B cell (primary cell): ENCODE results near the gene KRTAP2-2. TPM values are rescaled to one million over a fixed set of nuclear protein-coding genes. Genes with fewer than 3 reads are reported as not detected.

Experiments
- ATAC-seq: fragments of 200-7000 bp; cut with Tn5 transposase; one replicate; pipeline ENCODE4 v1.10.0; 2021; ENCODE audit warnings: low read depth, mild to moderate bottlenecking, moderate number of reproducible peaks, moderate library complexity
- CTCF ChIA-PET: fragments of 350-600 bp; sonication (Branson Sonifier 250); formaldehyde crosslinking; loops from one replicate; lab custom pipeline; 2021; ENCODE audit warnings: antibody characterized with exemption, inconsistent platforms; lab: Charles Lee
- POLR2A ChIA-PET: fragments of 350-600 bp; sonication (Branson Sonifier 250); formaldehyde crosslinking; loops from one replicate; lab custom pipeline; 2021; ENCODE audit warnings: antibody characterized with exemption; lab: Charles Lee
- DNase-seq: peaks from one replicate; pipeline ENCODE4 v3.0.0; 2013
- H2AFZ ChIP-seq: 2 replicates; pipeline ENCODE4 v1.6.1; 2012; ENCODE audit warnings: mild to moderate bottlenecking, low read depth, low read length; ENCODE audit not compliant: insufficient read depth, poor library complexity, severe bottlenecking
- H3K27ac ChIP-seq, 2 donors: 1 replicate in 1 of 2; 2 replicates in 1 of 2; pipeline ENCODE4 v1.5.1; 2012 to 2013; ENCODE audit warnings: low read length in 2 of 2, mild to moderate bottlenecking in 2 of 2, moderate library complexity in 1 of 2
- H3K27me3 ChIP-seq, 4 experiments: fragments of 200-600 bp in 1 of 4; sonication (generic) in 1 of 4; replicated peaks in 1 of 4; 1 replicate in 2 of 4; 2 replicates in 2 of 4; pipeline versions ENCODE4 v1.6.1 to v1.7.0; 2013 to 2016; ENCODE audit warnings: low read length in 3 of 4, mild to moderate bottlenecking in 2 of 4, mixed read lengths in 1 of 4, moderate library complexity in 1 of 4; ENCODE audit not compliant: insufficient read depth in 4 of 4, control insufficient read depth in 3 of 4; ENCODE audit errors: control extremely low read depth in 1 of 4
- H3K36me3 ChIP-seq, 2 experiments: replicated peaks in 1 of 2; 1 replicate in 1 of 2; 2 replicates in 1 of 2; pipeline versions ENCODE4 v1.6.1 to v1.7.1; 2013; ENCODE audit warnings: low read length in 1 of 2; ENCODE audit not compliant: insufficient read depth in 2 of 2, control insufficient read depth in 1 of 2; ENCODE audit errors: control extremely low read depth in 1 of 2, extremely low read depth in 1 of 2
- H3K4me1 ChIP-seq, 2 donors: fragments of 200-600 bp in 1 of 2; sonication (generic) in 1 of 2; 1 replicate in 1 of 2; 2 replicates in 1 of 2; pipeline versions ENCODE4 v1.5.1 to v1.6.1; 2013 to 2017; ENCODE audit warnings: low read length in 2 of 2; ENCODE audit not compliant: control insufficient read depth in 2 of 2, insufficient read depth in 2 of 2
- H3K4me2 ChIP-seq: replicated peaks from 2 replicates; pipeline ENCODE3; 2012; ENCODE audit warnings: mild to moderate bottlenecking, low read depth, low read length; ENCODE audit not compliant: poor library complexity, severe bottlenecking
- H3K4me3 ChIP-seq, 5 experiments: fragments of 200-600 bp in 1 of 5; sonication (generic) in 1 of 5; 1 replicate in 3 of 5; 2 replicates in 2 of 5; pipeline versions ENCODE4 v1.5.1 to v1.7.0; 2011 to 2016; ENCODE audit warnings: low read length in 4 of 5, mild to moderate bottlenecking in 4 of 5, low read depth in 2 of 5, control low read depth in 1 of 5, moderate library complexity in 1 of 5; ENCODE audit not compliant: insufficient read depth in 1 of 5; ENCODE audit errors: control extremely low read depth in 1 of 5, extremely low read depth in 1 of 5
- H3K79me2 ChIP-seq: fragments of 200-600 bp; sonication (generic); one replicate; pipeline ENCODE4 v1.6.0; 2016; ENCODE audit warnings: low read length; ENCODE audit not compliant: control insufficient read depth, insufficient read depth
- H3K9ac ChIP-seq: fragments of 200-600 bp; sonication (generic); 2 replicates; pipeline ENCODE4 v1.6.1; 2017; ENCODE audit warnings: mild to moderate bottlenecking, low read length, moderate library complexity
- H3K9me3 ChIP-seq, 3 donors: one replicate each; pipeline versions ENCODE4 v1.6.1 to v1.7.1; 2013; ENCODE audit warnings: low read length in 2 of 3; ENCODE audit not compliant: control insufficient read depth in 2 of 3, insufficient read depth in 1 of 3; ENCODE audit errors: control extremely low read depth in 1 of 3
- H4K20me1 ChIP-seq: 2 replicates; pipeline ENCODE4 v1.6.0; 2012; ENCODE audit warnings: mild to moderate bottlenecking, low read length; ENCODE audit not compliant: insufficient read depth, control insufficient read depth, poor library complexity, severe bottlenecking
- H3K27ac Mint-ChIP-seq: one replicate; pipeline ENCODE4 v1.8.0; 2021; ENCODE audit warnings: mixed read lengths
- H3K27me3 Mint-ChIP-seq: one replicate; pipeline ENCODE4 v1.8.0; 2021; ENCODE audit warnings: mixed read lengths
- H3K4me1 Mint-ChIP-seq: one replicate; pipeline ENCODE4 v1.8.0; 2021; ENCODE audit warnings: mixed read lengths
- H3K4me3 Mint-ChIP-seq: one replicate; pipeline ENCODE4 v1.8.0; 2021; ENCODE audit warnings: mixed read lengths
- H3K9me3 Mint-ChIP-seq: one replicate; pipeline ENCODE4 v1.8.0; 2022; ENCODE audit warnings: mixed read lengths; ENCODE audit not compliant: insufficient read depth
- EZH2 ChIP-seq: IDR thresholded peaks from 2 replicates; pipeline ENCODE4 v1.6.1; 2012; ENCODE audit warnings: borderline replicate concordance, low read depth, mild to moderate bottlenecking, moderate library complexity, low read length; ENCODE audit not compliant: insufficient read depth, poor library complexity, severe bottlenecking
- WGBS: methylation state at CpG from one replicate; pipeline ENCODE4 v1.1.5; 2013; ENCODE audit warnings: missing lambda C conversion rate; ENCODE audit not compliant: insufficient coverage; 5-methylcytosine and 5-hydroxymethylcytosine counted together
- intact Hi-C: fragments of 100-400 bp; cut with micrococcal nuclease; formaldehyde crosslinking; loops from one replicate; pipeline ENCODE4 v1.10.0; 2022
- polyA plus RNA-seq: library from polyadenylated mRNA; depleted of rRNA; stranded (reverse); fragments of >200 nt; gene quantifications from 2 replicates; pipeline ENCODE4 v1.2.3, GENCODE V29; 2012
- total RNA-seq, 2 donors: library from RNA; stranded (reverse); fragments of 120-200 nt in 1 of 2; gene quantifications; 1 replicate in 1 of 2; 2 replicates in 1 of 2; pipeline versions ENCODE4 v1.2.3 to v1.2.4, GENCODE V29; 2013 to 2022
- TF ChIP-seq, protein P1 (sequence below): fragments of 200-600 bp; IDR thresholded peaks from one replicate; pipeline ENCODE4 v1.8.0; 2022; ENCODE audit warnings: antibody characterized with exemption, mild to moderate bottlenecking

Gene KRTAP2-2
- total and polyA plus RNA-seq, 2 donors (not counting 1 experiment from before 2014, with no cell fraction given), result not detected

DNA sequence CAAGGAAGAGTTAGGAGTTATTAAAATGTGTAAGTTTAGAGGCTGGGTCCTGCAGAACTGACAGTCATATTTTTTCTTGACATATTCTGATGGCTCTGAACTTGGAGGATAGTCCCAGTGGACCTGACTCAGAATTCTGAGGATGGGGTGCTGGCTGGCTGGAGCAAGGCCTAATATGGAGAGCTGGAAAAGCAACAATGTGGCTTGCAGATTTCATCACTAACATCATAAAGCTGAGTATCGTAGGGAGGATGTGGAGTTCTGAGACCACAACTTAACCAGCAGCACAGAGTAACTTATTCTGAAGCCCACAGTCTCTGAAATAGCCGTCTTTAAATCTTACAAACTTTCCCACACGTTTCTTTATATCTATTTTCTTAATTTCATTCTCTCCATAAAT lies 30.3 kb downstream of the KRTAP2-2 start:
- Histone ChIP-seq H3K4me3 (no peak overlapping the region), H3K9me3 (peaks cover 0 to 5% (median 0%) of the 10 kb centered on the region in 3 donors), H3K27me3 (peaks cover 0 to 3% (median 2%) of the 10 kb centered on the region in 4 experiments), H3K79me2 (no peaks in the 10 kb centered on the region), H3K9ac (no peak overlapping the region), H4K20me1 (no peaks in the 10 kb centered on the region), H3K4me2 (no peak overlapping the region), H3K4me1 (no peaks in the 10 kb centered on the region), H3K36me3 (no peaks in the 10 kb centered on the region), H3K27ac (no peak overlapping the region), H2AFZ (no peak overlapping the region)
- Mint-ChIP-seq H3K4me1 (no peaks in the 10 kb centered on the region), H3K27me3 (peaks cover 62% of the 10 kb centered on the region), H3K27ac (no peak overlapping the region), H3K9me3 (peaks cover 11% of the 10 kb centered on the region), H3K4me3 (no peak overlapping the region)
- WGBS, result no CpG with 5 or more reads among the region's 3 CpGs
- TF ChIP-seq, protein P1, sequence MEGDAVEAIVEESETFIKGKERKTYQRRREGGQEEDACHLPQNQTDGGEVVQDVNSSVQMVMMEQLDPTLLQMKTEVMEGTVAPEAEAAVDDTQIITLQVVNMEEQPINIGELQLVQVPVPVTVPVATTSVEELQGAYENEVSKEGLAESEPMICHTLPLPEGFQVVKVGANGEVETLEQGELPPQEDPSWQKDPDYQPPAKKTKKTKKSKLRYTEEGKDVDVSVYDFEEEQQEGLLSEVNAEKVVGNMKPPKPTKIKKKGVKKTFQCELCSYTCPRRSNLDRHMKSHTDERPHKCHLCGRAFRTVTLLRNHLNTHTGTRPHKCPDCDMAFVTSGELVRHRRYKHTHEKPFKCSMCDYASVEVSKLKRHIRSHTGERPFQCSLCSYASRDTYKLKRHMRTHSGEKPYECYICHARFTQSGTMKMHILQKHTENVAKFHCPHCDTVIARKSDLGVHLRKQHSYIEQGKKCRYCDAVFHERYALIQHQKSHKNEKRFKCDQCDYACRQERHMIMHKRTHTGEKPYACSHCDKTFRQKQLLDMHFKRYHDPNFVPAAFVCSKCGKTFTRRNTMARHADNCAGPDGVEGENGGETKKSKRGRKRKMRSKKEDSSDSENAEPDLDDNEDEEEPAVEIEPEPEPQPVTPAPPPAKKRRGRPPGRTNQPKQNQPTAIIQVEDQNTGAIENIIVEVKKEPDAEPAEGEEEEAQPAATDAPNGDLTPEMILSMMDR, result no peak
- TF ChIP-seq EZH2, result no peak
- intact Hi-C loops, result no loop called here
- DNase-seq (no peak), ATAC-seq (no peak)
- CTCF ChIA-PET, result interaction anchor here (0.7 kb wide), 1 partner anchor 297 kb away, joined by 3 read pairs; no protein-coding TSS in a partner anchor
- POLR2A ChIA-PET, result no interaction called here

DNA sequence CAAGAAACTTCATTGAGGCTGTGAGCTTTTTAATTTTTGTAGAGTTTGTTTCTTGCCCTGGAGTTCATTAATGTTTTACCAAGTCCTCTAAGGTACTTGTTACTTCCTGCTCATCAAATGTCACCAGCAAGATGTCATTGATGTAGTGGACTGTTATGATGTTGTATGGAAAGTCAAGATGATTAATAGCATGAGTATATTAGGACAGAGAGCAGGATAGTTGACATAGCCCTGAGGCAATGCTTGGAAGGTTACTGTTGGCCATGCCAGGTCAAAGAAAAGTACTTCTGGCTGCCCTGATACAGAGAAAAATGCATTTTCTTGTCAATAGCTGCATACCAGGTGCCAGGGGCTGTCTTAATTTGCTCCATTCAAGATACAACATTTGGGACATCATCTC lies 34.7 kb downstream of the KRTAP2-2 start:
- H4K20me1 ChIP-seq, result no peaks in the 10 kb centered on the region
- TF ChIP-seq, protein P1, result no peak
- no peak for TF ChIP-seq EZH2
- ChIA-PET POLR2A (no interaction called here), CTCF (interaction anchor here (0.6 kb wide), 1 partner anchor 59 kb away, joined by 3 read pairs; no protein-coding TSS in a partner anchor)
- no peak for ATAC-seq
- H3K9me3 Mint-ChIP-seq, result peaks cover 11% of the 10 kb centered on the region
- no peak overlapping the region for H3K4me3 Mint-ChIP-seq
- peaks cover 39% of the 10 kb centered on the region for H3K27me3 Mint-ChIP-seq
- H3K4me1 Mint-ChIP-seq, result no peaks in the 10 kb centered on the region
- H3K27ac ChIP-seq, result no peak overlapping the region
- H3K4me2 ChIP-seq, result no peak overlapping the region
- H3K4me3 ChIP-seq, result no peak overlapping the region
- no peaks in the 10 kb centered on the region for H3K36me3 ChIP-seq
- H3K4me1 ChIP-seq, result no peaks in the 10 kb centered on the region
- H3K9me3 ChIP-seq, result peaks cover 0 to 5% (median 0%) of the 10 kb centered on the region in 3 donors
- no peak overlapping the region for H3K27ac Mint-ChIP-seq
- H3K9ac ChIP-seq, result no peak overlapping the region
- intact Hi-C loops, result no loop called here
- no peak overlapping the region for H2AFZ ChIP-seq
- no peaks in the 10 kb centered on the region for H3K27me3 ChIP-seq
- no peaks in the 10 kb centered on the region for H3K79me2 ChIP-seq
- DNase-seq, result no peak
